ENCODE measurements around the gene SNX14.

The SNX14 gene

GRCh38 chr6:85483846-85484245 is 109.8 kb downstream of the SNX14 start:
- Histone ChIP-seq H4K20me1 (ENCODE audit: control insufficient read depth, insufficient read depth, low read depth, low read length) (no peaks in the 10 kb centered on the region), H3K9me2 (replicated peaks; ENCODE audit: control insufficient read depth, low read length) (no peaks in the 10 kb centered on the region), H3K9me3 (ENCODE audit: control insufficient read depth, insufficient read depth, low read length) (no peaks in the 10 kb centered on the region), H3K36me3 (ENCODE audit: control insufficient read depth, low read length) (no peaks in the 10 kb centered on the region), H3F3A (ENCODE audit: control insufficient read depth, insufficient read depth) (no peaks in the 10 kb centered on the region), H3K27me3 (ENCODE audit: control insufficient read depth, low read length) (peaks cover 11% of the 10 kb centered on the region), H3K4me3 (ENCODE audit: low read length) (no peak overlapping the region), H3K4me2 (ENCODE audit: low read length) (no peak overlapping the region), H3K4me1 (ENCODE audit: control insufficient read depth, low read length) (no peaks in the 10 kb centered on the region), H3K79me2 (ENCODE audit: control insufficient read depth, low read length) (no peaks in the 10 kb centered on the region), H3K27ac (ENCODE audit: low read depth, low read length) (no peak overlapping the region)
- no peak for TF ChIP-seq EZH2phosphoT487 (IDR thresholded peaks at IDR 0.05; ENCODE audit: borderline replicate concordance, low read length)
- TF ChIP-seq CTCF (IDR thresholded peaks at IDR 0.05; ENCODE audit: low read depth, low read length, poor library complexity, severe bottlenecking), result no peak

- Histone ChIP-seq H3K9me2 (replicated peaks; ENCODE audit: control insufficient read depth, low read length) (no peaks in the 10 kb centered on the region), H3K79me2 (ENCODE audit: control insufficient read depth, low read length) (no peaks in the 10 kb centered on the region), H3K27me3 (ENCODE audit: control insufficient read depth, low read length) (peaks cover 11% of the 10 kb centered on the region), H3K27ac (ENCODE audit: low read depth, low read length) (no peak overlapping the region), H3K4me1 (ENCODE audit: control insufficient read depth, low read length) (no peaks in the 10 kb centered on the region), H4K20me1 (ENCODE audit: control insufficient read depth, insufficient read depth, low read depth, low read length) (no peaks in the 10 kb centered on the region), H3K36me3 (ENCODE audit: control insufficient read depth, low read length) (no peaks in the 10 kb centered on the region), H3K4me2 (ENCODE audit: low read length) (no peak overlapping the region), H3K4me3 (ENCODE audit: low read length) (no peak overlapping the region), H3K9me3 (ENCODE audit: control insufficient read depth, insufficient read depth, low read length) (no peaks in the 10 kb centered on the region), H3F3A (ENCODE audit: control insufficient read depth, insufficient read depth) (no peaks in the 10 kb centered on the region)
- TF ChIP-seq CTCF (IDR thresholded peaks at IDR 0.05; ENCODE audit: low read depth, low read length, poor library complexity, severe bottlenecking), result peak; percentile 97
- no peak for TF ChIP-seq EZH2phosphoT487 (IDR thresholded peaks at IDR 0.05; ENCODE audit: borderline replicate concordance, low read length)
Observed at GRCh38 chr6:85482905-85483700, 110.6 kb downstream of the SNX14 start.

- H3K27ac ChIP-seq (ENCODE audit: low read depth, low read length), result no peak overlapping the region
- H3K27me3 ChIP-seq (ENCODE audit: control insufficient read depth, low read length), result peaks cover 11% of the 10 kb centered on the region
- H3F3A ChIP-seq (ENCODE audit: control insufficient read depth, insufficient read depth), result no peaks in the 10 kb centered on the region
- H3K9me2 ChIP-seq (replicated peaks; ENCODE audit: control insufficient read depth, low read length), result no peaks in the 10 kb centered on the region
- no peak overlapping the region for H3K4me2 ChIP-seq (ENCODE audit: low read length)
- H3K4me1 ChIP-seq (ENCODE audit: control insufficient read depth, low read length), result no peaks in the 10 kb centered on the region
- no peaks in the 10 kb centered on the region for H3K9me3 ChIP-seq (ENCODE audit: control insufficient read depth, insufficient read depth, low read length)
- TF ChIP-seq CTCF (IDR thresholded peaks at IDR 0.05; ENCODE audit: low read depth, low read length, poor library complexity, severe bottlenecking) (no peak), EZH2phosphoT487 (IDR thresholded peaks at IDR 0.05; ENCODE audit: borderline replicate concordance, low read length) (no peak)
- no peak overlapping the region for H3K4me3 ChIP-seq (ENCODE audit: low read length)
- no peaks in the 10 kb centered on the region for H4K20me1 ChIP-seq (ENCODE audit: control insufficient read depth, insufficient read depth, low read depth, low read length)
- no peaks in the 10 kb centered on the region for H3K79me2 ChIP-seq (ENCODE audit: control insufficient read depth, low read length)
- H3K36me3 ChIP-seq (ENCODE audit: control insufficient read depth, low read length), result no peaks in the 10 kb centered on the region
Observed at GRCh38 chr6:85482206-85482904, 111.3 kb downstream of the SNX14 start.
